MCF 10A (cell line): ENCODE results near the gene MAN2B1. TPM values are rescaled to one million over a fixed set of nuclear protein-coding genes. Genes with fewer than 3 reads are reported as not detected.

Source experiments
- BruUV-seq: library from RNA; stranded (reverse); fragments of 400-500 nt; replicated peaks from 2 replicates; lab custom pipeline; 2021; lab: Mats Ljungman, UMichigan
- CTCF ChIA-PET: fragments of 300-600 bp; sonication (Branson Sonifier 250); formaldehyde crosslinking; extraction: SDS; loops from one replicate; lab custom pipeline; 2021; ENCODE audit warnings: antibody characterized with exemption, inconsistent platforms; lab: Yijun Ruan, JAX
- POLR2A ChIA-PET: fragments of 300-600, 350-650 bp; sonication (Branson Sonifier 250); formaldehyde crosslinking; extraction: SDS; loops from one replicate; lab custom pipeline; 2020; ENCODE audit warnings: antibody characterized with exemption, inconsistent platforms; lab: Yijun Ruan, JAX
- DNase-seq: peaks from one replicate; pipeline ENCODE4 v3.0.0-alpha.2; 2018; ENCODE audit not compliant: unreplicated experiment
- H3K27ac Mint-ChIP-seq: one replicate; pipeline ENCODE4 v1.8.0; 2022; ENCODE audit warnings: mild to moderate bottlenecking, low read depth, mixed read lengths; ENCODE audit not compliant: unreplicated experiment
- H3K27me3 Mint-ChIP-seq: one replicate; pipeline ENCODE4 v1.8.0; 2022; ENCODE audit warnings: mixed read lengths; ENCODE audit not compliant: insufficient read depth, unreplicated experiment
- H3K36me3 Mint-ChIP-seq: one replicate; pipeline ENCODE4 v1.8.0; 2022; ENCODE audit warnings: mild to moderate bottlenecking, moderate library complexity, mixed read lengths; ENCODE audit not compliant: insufficient read depth, unreplicated experiment
- H3K4me1 Mint-ChIP-seq: one replicate; pipeline ENCODE4 v1.8.0; 2022; ENCODE audit warnings: mixed read lengths; ENCODE audit not compliant: insufficient read depth, unreplicated experiment
- H3K4me3 Mint-ChIP-seq: one replicate; pipeline ENCODE4 v1.8.0; 2022; ENCODE audit warnings: mild to moderate bottlenecking, moderate library complexity, mixed read lengths; ENCODE audit not compliant: unreplicated experiment
- H3K9me3 Mint-ChIP-seq: one replicate; pipeline ENCODE4 v1.8.0; 2022; ENCODE audit warnings: mixed read lengths; ENCODE audit not compliant: unreplicated experiment
- CTCF ChIP-seq: fragments of 200-600 bp; IDR thresholded peaks from one replicate; pipeline ENCODE4 v1.8.0; 2022; ENCODE audit warnings: antibody characterized with exemption, mild to moderate bottlenecking; ENCODE audit not compliant: unreplicated experiment
- intact Hi-C: fragments of 100-400 bp; cut with micrococcal nuclease; formaldehyde crosslinking; loops from 2 replicates; pipeline ENCODE4 v1.14.1; 2022
- total RNA-seq: library from RNA; stranded (reverse); gene quantifications from 2 replicates; pipeline ENCODE4 v1.2.3, GENCODE V29; 2022

Gene MAN2B1
- total RNA-seq, 1 experiment from 2014 or later: 53.8 TPM

- no peak overlapping the region for H3K4me3 Mint-ChIP-seq
- peak; percentile 88 for TF ChIP-seq CTCF
- no peaks in the 10 kb centered on the region for H3K9me3 Mint-ChIP-seq
- intact Hi-C loops: loop anchor here (1.0 to 2.0 kb wide), 2 partner anchors 120 to 170 kb away; no protein-coding TSS in a partner anchor
- peak; percentile 87 for DNase-seq
- H3K27ac Mint-ChIP-seq: no peak overlapping the region
- no TSS peak for BruUV-seq
- CTCF ChIA-PET: interaction anchor here (0.6 to 1.7 kb wide), 11 partner anchors 9 to 812 kb away, joined by 3 to 11 read pairs (median 4); partner anchors contain the start of genes MAN2B1 and WDR83
- H3K27me3 Mint-ChIP-seq: no peaks in the 10 kb centered on the region
- POLR2A ChIA-PET: interaction anchor here (0.6 to 0.8 kb wide), 2 partner anchors 10 to 160 kb away, joined by 3 to 4 read pairs; partner anchors contain the start of gene MAN2B1
- H3K4me1 Mint-ChIP-seq: peaks cover 5% of the 10 kb centered on the region
- peaks cover 88% of the 10 kb centered on the region for H3K36me3 Mint-ChIP-seq
Observed at GRCh38 chr19:12676384-12676792, 9.8 kb upstream of the MAN2B1 start.

- Mint-ChIP-seq H3K9me3 (no peaks in the 10 kb centered on the region), H3K27me3 (no peaks in the 10 kb centered on the region), H3K4me1 (peaks cover 3% of the 10 kb centered on the region), H3K36me3 (peaks cover 86% of the 10 kb centered on the region), H3K4me3 (no peak overlapping the region), H3K27ac (no peak overlapping the region)
- BruUV-seq: no TSS peak
- POLR2A ChIA-PET: interaction anchor here (0.8 kb wide), 1 partner anchor 10 kb away, joined by 3 read pairs; the partner anchor contains the start of gene MAN2B1
- DNase-seq: no peak
- no peak for TF ChIP-seq CTCF
- CTCF ChIA-PET: interaction anchor here (0.6 to 1.7 kb wide), 9 partner anchors 10 to 811 kb away, joined by 3 to 11 read pairs (median 4); partner anchors contain the start of genes MAN2B1 and WDR83
- intact Hi-C loops: loop anchor here (1.0 to 2.0 kb wide), 2 partner anchors 120 to 171 kb away; no protein-coding TSS in a partner anchor
Observed at GRCh38 chr19:12675940-12676339, 9.4 kb upstream of the MAN2B1 start.

- H3K27me3 Mint-ChIP-seq: no peaks in the 10 kb centered on the region
- BruUV-seq: no TSS peak
- no peak overlapping the region for H3K27ac Mint-ChIP-seq
- peaks cover 85% of the 10 kb centered on the region for H3K36me3 Mint-ChIP-seq
- H3K9me3 Mint-ChIP-seq: no peaks in the 10 kb centered on the region
- CTCF ChIA-PET: interaction anchor here (0.6 to 1.0 kb wide), 3 partner anchors 166 to 1804 kb away, joined by 3 to 4 read pairs (median 4); partner anchors contain the start of gene CARM1
- H3K4me3 Mint-ChIP-seq: no peak overlapping the region
- no peak for TF ChIP-seq CTCF
- H3K4me1 Mint-ChIP-seq: no peaks in the 10 kb centered on the region
- intact Hi-C loops: no loop called here
- no peak for DNase-seq
- POLR2A ChIA-PET: no interaction called here
Observed at GRCh38 chr19:12675399-12675798, 8.9 kb upstream of the MAN2B1 start.

GRCh38 chr19:12672744-12673143 is 6.2 kb upstream of the MAN2B1 start:
- ChIA-PET CTCF (interaction anchor here (0.7 to 2.8 kb wide), 11 partner anchors 8 to 108 kb away, joined by 3 to 20 read pairs (median 3); partner anchors contain the start of genes DHPS and TNPO2), POLR2A (interaction anchor here (1.2 to 1.6 kb wide), 3 partner anchors 9 to 859 kb away, joined by 3 to 5 read pairs (median 4); partner anchors contain the start of genes DHPS and FBXW9)
- TF ChIP-seq CTCF: no peak
- Mint-ChIP-seq H3K9me3 (no peaks in the 10 kb centered on the region), H3K4me3 (no peak overlapping the region), H3K27ac (no peak overlapping the region), H3K4me1 (no peaks in the 10 kb centered on the region), H3K36me3 (peaks cover 78% of the 10 kb centered on the region), H3K27me3 (no peaks in the 10 kb centered on the region)
- BruUV-seq: no TSS peak
- intact Hi-C loops: loop anchor here (1.0 kb wide), 1 partner anchor 108 kb away; no protein-coding TSS in a partner anchor
- no peak for DNase-seq
